Bronchial epithelial cell (primary cell): ENCODE measurements around the gene ANKMY1. TPM values are rescaled to one million over a fixed set of nuclear protein-coding genes. Genes with fewer than 3 reads are reported as not detected.

ENCODE experiments used
- DNase-seq: peaks from one replicate; pipeline ENCODE4 v3.0.0-alpha.2; 2010; ENCODE audit warnings: low read depth
- FAIRE-seq: peaks from 2 replicates; lab custom pipeline; 2011; peaks lifted over from hg19 to GRCh38; lab: Jason Lieb, UNC
- H3K27me3 ChIP-seq: 2 replicates; pipeline ENCODE4 v1.5.1; 2011; ENCODE audit warnings: low read length; ENCODE audit not compliant: control insufficient read depth, insufficient read depth
- H3K36me3 ChIP-seq: 2 replicates; pipeline ENCODE4 v1.5.1; 2011; ENCODE audit warnings: low read length; ENCODE audit not compliant: control insufficient read depth, insufficient read depth
- H3K4me3 ChIP-seq: 2 replicates; pipeline ENCODE4 v1.5.1; 2011; ENCODE audit warnings: mild to moderate bottlenecking, low read depth, low read length, control low read depth
- CTCF ChIP-seq: IDR thresholded peaks from 2 replicates; pipeline ENCODE4 v1.5.1; 2011; ENCODE audit warnings: mild to moderate bottlenecking, moderate library complexity, low read length, control low read depth, inconsistent platforms; ENCODE audit not compliant: insufficient read depth, severe bottlenecking
- total RNA-seq: library from RNA; depleted of rRNA; stranded (reverse); fragments of >200 nt; gene quantifications from 2 replicates; pipeline ENCODE4 v1.2.1, GENCODE V29; 2014

The ANKMY1 gene
- total RNA-seq, 1 donor from 2014 or later: 15.8 TPM

- FAIRE-seq: no peak
- no peak for DNase-seq
- H3K4me3 ChIP-seq: no peak overlapping the region
- no peaks in the 10 kb centered on the region for H3K27me3 ChIP-seq
- no peak for TF ChIP-seq CTCF
- no peaks in the 10 kb centered on the region for H3K36me3 ChIP-seq
Observed at GRCh38 chr2:240429872-240430491, 127.8 kb downstream of the ANKMY1 start.

Other genes starting within 250 kb of the ANKMY1 start
- gene GPC1, start 122.3 kb downstream of the ANKMY1 start, total RNA-seq: 65.8 and 103 TPM in 2 replicates
- gene DUSP28, start 2.4 kb upstream of the ANKMY1 start, total RNA-seq: 1.9 and 2.1 TPM in 2 replicates
- gene RNPEPL1, start 10.5 kb upstream of the ANKMY1 start, total RNA-seq: 10.8 and 12.3 TPM in 2 replicates
- gene CAPN10, start 28.7 kb upstream of the ANKMY1 start, total RNA-seq: 13.4 and 22.4 TPM in 2 replicates
- gene GPR35, start 67.5 kb upstream of the ANKMY1 start, total RNA-seq: 0.26 and 0.38 TPM in 2 replicates
- not detected in 2 replicates for gene AQP12B, start 124.9 kb upstream of the ANKMY1 start, total RNA-seq
- gene AQP12A, start 133.9 kb upstream of the ANKMY1 start, total RNA-seq: not detected in 2 replicates